Thyroid gland (tissue), 4 donors: ENCODE measurements around the gene ACD.

Experiments
- POLR2A ChIP-seq, 2 donors: fragments of 450-650 bp; IDR thresholded peaks; one replicate each; pipeline ENCODE4 v1.6.1; 2017; ENCODE audit warnings: antibody characterized with exemption in 2 of 2, mild to moderate bottlenecking in 2 of 2, moderate library complexity in 1 of 2
- TF ChIP-seq, protein P1 (sequence below), 6 experiments: fragments of 200-600 bp in 3 of 6; fragments of 450-650 bp in 3 of 6; sonication (generic) in 3 of 6; IDR thresholded peaks; one replicate each; pipeline ENCODE4 v1.5.1; 2016 to 2019; ENCODE audit warnings: antibody characterized with exemption in 6 of 6, mild to moderate bottlenecking in 2 of 6, inconsistent platforms in 1 of 6, moderate library complexity in 1 of 6

DNA sequence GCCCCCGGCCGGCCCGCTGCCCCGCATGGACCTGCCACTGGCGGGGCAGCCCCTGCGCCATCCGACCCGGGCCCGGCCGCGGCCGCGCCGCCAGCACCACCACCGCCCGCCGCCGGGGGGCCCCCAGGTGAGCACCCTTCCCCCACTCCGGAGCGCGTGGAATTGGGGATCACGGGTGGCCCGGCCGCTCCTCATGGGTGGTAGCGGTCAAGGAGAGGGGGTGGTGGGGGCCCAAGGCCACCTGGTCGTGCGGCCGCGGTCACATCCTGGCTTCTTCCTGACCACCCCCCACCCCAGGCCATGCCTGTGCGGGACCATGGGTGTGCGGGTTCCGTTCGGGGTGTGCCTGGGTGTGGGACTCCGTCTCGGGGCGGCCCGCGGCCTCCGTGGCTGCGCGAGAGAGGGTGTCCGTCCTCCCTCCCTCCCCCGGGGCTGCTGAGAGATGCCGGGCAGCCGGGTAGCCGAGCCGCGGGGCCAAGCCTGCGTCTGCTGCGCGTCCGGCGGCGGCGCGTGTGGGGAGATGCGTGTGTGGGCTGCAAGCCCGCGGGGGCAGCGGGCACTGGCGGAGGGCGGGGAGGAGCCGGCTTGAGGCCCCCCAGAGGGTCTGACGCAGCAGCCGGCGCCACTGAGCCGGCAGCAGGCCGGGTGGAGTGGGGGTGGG lies 6.8 kb downstream of the ACD start:
- no peak for TF ChIP-seq POLR2A (IDR thresholded peaks at IDR 0.05)
- TF ChIP-seq, protein P1, sequence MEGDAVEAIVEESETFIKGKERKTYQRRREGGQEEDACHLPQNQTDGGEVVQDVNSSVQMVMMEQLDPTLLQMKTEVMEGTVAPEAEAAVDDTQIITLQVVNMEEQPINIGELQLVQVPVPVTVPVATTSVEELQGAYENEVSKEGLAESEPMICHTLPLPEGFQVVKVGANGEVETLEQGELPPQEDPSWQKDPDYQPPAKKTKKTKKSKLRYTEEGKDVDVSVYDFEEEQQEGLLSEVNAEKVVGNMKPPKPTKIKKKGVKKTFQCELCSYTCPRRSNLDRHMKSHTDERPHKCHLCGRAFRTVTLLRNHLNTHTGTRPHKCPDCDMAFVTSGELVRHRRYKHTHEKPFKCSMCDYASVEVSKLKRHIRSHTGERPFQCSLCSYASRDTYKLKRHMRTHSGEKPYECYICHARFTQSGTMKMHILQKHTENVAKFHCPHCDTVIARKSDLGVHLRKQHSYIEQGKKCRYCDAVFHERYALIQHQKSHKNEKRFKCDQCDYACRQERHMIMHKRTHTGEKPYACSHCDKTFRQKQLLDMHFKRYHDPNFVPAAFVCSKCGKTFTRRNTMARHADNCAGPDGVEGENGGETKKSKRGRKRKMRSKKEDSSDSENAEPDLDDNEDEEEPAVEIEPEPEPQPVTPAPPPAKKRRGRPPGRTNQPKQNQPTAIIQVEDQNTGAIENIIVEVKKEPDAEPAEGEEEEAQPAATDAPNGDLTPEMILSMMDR (IDR thresholded peaks at IDR 0.05) = peak in 3 of 6 experiments; percentile 19 to 27 (median 25)
